NCI-H1105 treated with DMSO at 0.1 percent for 48 hours (cell line): ENCODE measurements around the gene SYMPK.
"Not testable (repeated sequence)": the region's sequence is repeated elsewhere in the genome, so short reads cannot be mapped to it uniquely, and the experiment has no call there.

Source experiments
- DNase-seq: peaks from one replicate; lab custom pipeline; 2025; lab: John Stamatoyannopoulos, UW

SYMPK gene

DNA sequence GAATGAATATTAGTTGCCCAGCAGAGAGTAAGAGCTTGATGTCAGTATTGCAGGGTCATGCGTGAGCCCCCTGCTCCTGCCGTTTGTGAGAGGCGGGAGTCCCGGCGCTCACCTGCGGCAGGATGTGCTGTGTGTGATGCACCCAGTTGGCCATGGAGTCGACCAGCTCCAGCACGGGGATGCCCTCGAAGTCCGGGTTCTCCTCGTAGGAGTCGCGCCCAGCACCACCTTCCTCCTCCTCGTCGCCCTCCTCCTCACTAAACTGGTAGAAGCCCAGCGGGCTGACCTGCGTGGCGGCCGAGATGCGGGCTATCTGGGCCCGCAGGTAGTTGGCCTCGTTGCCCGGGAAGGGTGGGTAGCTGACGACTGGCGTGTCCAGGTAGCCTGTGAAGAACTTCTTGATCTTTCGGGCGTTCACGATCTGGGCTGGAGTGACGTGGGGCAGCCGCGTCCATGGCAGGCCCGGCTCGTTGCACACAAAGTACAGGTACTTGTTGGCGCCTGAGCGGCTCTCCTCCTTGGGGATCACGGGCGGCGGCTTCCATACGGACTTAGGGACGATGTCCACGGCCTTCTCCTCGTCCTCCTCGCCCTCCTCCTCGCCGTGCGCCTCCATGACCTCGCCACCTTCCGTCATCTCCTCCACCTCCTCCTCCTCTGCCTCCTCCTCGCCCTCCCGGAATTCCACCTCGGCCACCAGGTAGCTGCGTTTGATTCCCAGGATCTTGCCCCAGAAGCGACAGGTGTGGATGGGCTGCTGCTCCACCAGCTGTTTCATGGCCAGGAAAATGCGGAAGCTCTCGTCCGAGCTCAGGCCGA is 58.6 kb downstream of the SYMPK start:
- no peak for DNase-seq

DNA sequence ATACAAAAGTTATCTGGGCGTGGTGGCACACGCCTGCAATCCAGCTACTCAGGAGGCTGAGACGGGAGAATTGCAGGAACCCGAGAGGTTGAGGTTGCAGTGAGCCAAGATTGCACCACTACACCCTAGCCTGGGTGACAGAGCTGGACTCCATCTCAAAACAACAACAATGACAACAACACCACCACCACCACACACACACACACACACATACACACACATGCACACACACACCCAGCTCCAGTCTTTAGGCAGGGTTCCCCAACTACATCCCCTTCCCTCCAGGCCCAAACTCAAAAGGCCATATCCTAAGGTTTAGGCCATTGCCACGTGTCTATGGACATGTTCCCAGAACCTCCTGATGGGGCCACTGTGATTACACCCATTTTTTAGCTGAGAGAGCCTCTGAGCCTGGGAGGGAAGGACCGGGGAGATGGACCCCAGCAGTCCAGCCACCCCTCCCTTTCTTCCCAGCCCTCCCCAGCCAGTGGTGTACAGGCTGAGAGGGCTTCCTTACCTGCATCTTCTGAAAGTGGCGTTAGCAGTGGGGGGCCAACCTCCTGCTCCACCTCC is 61.3 kb downstream of the SYMPK start:
- no peak for DNase-seq

DNA sequence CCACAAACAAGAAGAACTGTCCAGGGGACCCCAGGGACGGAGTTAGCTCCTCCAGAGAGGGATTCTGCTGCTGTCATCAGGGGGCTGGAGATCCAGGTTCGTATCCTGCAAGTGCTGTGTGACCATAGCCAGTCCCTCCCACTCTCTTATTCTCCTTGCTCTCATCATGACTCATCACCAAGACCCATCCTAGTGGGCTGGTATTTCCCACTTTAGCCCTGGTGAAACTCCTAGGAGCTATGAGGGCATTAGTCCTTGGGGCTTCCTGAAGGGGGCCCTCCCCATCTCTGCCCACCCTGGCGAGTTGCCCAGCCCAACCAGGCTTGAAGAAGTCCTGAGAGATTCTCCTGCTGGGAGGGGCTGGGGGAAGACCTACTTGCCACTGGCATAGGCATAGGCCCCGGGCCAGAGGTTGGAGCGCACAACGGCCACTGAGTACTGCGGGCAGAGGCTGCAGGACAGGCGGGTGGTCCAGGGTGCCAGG is 62.8 kb downstream of the SYMPK start:
- no peak for DNase-seq

DNA sequence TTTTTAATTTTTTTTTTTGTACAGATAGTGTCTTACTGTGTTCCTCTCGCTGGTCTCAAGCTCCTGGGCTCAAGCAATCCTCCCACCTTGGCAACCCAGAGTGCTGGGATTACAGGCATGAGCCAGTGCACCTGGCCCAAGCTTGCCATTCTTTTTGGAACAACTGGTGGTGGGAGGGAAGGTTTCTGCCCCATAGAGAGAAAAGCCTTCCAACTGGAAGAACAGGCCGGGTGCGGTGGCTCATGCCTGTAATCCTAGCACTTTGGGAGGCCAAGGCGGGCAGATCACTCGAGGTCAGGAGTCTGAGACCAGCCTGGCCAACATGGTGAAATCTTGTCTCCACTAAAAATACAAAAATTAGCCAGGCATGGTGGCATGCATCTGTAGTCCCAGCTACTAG is 63.4 kb downstream of the SYMPK start:
- DNase-seq = not testable (repeated sequence)

DNA sequence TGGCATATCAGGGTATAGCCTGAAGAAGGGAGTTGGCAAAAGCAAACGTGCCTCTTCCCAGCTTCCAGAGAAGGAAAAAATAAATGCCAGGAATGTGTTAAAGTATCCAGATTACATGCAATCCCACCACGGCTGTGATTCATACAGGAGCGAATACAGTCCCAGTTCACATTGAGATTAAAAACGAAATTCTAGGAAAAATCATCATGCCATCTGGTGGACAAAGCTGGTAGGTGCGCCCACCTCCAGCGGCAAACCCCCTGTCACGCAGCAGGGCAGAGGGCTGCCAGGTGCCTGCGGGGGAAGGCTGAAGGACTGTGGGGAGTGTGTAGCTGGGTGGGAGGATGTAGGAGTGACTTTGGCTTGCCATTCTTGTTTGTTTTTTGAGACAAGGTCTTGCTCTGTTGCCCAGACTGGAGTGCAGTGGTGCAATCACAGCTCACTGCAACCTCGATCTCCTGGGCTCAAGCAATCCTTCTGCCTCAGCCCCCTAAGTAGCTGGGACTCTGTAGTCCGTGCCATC is 63.9 kb downstream of the SYMPK start:
- DNase-seq = peak; percentile 70

DNA sequence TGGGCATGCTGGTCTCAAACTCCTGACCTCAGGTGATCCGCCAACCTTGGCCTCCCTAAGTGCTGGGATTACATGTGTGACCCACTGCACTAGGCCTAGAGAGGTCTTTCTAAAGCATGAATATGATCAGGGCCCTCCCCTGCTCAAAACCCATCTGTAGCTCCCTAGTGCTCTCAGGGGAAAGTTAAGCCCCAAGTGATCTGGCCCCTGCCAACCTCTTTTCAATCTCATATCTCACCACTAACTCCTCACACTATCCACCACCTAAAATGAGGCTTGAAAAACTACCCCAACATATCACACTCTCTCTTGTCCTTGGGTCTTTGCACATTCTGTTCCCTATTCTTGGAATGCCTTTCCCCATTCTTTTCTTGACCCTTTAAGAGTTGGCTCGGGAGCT is 68.3 kb downstream of the SYMPK start:
- no peak for DNase-seq

DNA sequence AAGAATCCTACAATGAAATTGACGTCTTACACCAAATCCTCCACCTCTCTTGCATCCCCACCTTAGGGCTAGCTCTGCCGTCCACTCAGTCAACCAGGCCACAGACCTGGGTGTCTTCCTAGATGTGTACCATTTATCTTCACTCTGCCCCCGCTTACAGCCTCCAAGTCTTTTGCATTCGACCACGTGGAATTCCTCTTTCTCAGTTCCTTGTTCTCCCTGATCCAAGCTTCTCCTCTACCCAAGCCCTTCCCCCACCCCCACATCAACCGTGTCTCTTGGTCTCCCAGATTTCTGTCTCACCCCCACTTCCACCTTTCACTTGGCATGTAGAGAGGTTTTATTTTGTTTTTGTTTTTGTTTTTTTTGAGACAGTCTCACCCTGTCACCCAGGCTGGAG is 69.1 kb downstream of the SYMPK start:
- DNase-seq = no peak

DNA sequence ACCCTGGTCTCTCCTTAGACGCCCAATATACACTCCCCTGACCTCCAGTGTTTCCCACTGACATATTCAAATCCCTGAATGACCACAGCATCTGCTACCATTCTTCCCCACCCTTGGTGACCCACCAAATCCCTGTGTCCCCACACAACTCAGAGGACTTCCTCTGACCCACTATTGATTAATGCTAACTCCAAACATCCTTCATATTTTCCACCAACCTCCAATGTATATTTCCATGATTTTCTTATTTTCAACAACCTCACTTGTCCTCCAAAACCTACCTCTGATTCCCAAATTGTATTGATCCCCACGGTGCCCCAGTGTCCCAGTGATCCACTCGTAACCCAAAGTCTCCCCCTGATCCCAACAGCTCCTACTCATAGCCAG is 69.8 kb downstream of the SYMPK start:
- no peak for DNase-seq

DNA sequence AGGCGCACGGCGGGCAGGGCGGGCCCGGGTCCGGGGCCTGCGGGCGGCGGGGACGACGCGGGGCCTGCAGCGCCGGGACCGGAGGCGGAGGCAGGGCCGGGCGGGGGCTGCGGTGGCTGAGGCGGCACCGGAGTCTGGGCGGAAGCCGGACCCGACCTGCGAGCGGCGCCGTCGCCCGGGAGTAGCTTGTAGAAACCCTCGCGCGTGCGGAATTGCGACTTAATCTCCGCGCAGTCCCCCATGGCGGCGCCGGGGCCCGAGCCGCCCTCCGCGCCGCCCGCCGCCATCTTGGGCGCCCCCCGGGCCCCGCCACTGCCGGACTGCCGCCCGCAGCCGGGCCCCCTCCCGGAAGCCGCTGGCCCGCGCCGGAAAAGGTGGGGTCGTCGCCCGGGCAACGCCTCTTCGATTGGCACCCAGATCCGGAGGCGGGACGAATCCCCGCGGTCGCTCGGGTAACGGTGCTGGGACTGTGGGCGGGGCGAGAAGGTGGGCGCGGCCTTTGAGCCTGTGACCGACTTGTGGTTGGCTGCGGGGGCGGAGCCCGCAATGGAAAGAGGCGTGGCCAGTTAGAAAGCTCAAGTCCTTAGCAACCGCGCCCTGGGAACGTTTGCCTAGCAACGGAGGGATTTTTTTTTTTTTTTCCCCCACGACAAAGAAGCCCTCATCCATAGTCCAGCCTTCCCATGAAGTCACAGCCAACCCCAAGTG is 70.3 kb downstream of the SYMPK start, which contains the start of gene DMWD:
TSS of gene DMWD (minus strand) at position 376 of the 708 bp plus-strand sequence. CDS start at position 287, 89 bp downstream.
- DNase-seq = peak; percentile 98

DNA sequence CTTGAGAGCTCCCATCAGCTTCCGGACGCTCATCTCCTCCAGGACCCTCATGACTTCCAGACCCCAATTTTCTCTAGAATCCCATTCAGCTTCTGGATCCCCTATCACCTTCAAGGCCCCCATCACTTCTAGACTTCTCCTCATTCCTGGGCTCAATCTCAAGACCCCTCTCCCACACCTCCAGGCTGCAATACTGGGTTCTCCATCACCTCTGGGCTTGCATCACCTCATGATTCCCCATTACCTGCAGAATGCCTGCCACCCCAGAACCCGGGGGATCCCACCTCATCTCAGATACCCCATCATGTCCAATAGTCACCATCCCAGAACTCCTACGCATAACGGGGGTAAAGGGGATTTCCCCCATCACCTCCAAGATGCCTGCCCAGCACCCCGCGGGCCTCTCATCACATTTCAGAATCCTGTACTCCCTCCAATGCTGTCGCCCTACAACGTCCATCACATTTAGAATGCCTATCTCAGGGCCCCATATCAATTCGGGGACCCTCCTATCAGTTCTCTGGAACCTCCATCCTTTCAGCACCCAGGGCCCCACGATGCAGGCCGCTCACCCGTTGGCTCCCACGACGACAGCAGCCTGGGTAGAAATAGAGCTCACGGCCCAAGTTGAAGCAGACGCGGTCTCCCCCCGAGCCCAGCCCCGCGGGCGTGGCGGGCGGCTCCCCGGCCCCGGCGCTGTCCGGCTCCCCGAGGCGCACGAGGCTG is 71.0 kb downstream of the SYMPK start:
- DNase-seq = no peak

DNA sequence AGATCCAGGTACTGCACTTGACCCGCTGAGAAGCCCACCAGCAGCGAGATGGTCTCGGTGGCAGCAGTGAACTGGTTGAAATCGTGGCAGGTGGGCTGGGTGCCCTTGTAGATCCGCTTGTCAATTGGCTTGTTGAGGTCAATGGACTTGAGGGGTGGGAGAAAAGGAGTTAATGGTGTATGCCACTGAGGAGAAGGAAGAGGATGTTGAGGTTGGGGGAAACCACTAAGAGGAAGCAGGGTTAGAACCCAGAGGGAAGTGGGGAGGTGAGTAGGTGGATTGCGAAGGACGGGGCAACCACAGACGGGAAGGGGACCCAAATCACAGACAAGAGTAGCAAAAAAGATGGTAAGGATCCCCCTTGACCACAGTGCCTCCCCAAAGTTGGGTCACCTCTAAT is 72.0 kb downstream of the SYMPK start:
- DNase-seq = no peak

DNA sequence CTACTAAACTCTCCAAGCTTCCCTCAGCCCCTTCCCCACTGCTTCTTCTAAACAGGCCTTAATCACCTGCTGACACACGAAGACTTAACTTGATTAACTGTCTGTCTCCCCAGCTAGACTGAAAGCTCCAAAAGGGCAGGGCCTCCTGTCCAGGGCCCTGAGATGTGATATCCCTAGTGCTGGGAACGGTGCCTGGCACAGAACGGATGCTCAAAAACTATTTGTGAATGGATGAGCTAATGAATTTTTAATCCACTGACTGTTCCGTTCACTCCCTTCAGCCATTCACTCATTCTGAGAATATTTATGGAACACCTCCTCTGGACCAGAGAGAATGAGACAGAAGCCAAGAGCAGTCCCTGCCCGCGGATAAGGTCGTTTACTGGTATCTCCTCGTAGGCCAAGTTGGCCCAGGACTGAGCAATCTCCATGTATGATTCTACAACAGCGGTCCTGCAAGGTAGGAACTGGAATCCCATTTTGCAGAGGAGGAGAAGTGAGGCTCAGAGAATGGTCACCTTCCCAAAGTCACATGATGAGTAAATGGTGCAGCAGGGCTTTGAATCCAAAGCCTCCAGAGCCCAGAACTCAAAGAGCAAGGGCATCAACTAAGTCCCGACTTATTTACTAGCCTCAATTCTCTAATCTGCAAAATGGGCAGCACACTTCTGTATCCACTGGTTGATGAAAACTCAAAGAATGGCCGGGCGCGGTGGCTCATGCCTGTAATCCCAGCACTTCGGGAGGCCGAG is 73.7 kb downstream of the SYMPK start:
- DNase-seq = no peak

DNA sequence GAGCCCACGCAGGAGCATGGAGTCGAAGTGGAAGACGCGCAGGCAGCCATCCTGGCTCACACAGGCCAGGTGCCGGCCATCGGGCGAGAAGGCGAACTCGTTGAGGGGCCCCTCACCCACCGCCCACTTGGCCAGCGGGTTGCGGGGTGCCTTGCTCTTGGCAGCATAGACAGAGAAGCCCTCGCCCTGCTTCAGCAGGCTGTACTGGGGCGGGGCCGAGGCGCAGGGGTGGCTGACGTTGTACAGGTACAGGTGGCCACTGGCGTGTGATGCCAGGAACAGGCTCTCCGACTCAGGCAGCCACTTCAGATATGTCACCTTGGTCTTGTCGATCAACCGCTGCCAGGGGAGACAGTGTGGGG is 76.4 kb downstream of the SYMPK start:
- DNase-seq = no peak

DNA sequence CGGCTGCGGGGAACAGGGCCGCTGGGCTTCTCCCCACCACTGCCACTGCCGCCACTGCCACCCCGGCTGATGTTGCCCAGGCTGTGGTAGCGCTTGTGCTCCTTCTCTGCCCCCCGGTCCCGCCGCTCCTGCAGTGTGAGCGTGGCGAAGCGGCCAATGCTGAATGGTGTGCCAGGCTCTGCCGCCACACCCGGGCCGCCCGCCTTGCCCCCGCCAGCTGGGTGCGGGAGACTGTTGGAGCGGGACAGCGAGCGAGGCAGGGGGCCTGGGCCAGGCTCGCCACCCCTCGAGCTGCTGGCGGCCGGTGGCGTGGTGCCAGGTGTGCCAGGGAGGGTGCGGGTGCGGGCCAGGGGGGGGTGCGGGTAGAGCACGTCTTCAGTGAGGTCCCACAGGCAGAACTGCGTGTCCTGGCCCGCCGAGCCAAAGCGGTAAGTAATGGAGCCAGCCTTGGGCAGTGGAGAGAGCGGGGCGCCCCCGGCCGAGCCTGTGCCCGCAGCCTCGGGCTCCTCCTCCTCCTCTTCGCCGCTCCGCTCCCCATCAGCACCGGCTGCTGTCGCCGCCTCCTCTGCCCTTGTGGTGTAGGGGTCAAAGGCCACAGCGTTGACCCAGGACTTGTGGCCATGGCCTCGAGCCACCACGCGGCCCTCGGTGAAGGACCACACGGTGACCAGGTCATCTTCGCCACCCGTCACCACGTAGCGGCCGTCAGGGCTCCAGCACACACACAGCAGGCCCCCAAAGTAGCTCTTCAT is 77.0 kb downstream of the SYMPK start:
- no peak for DNase-seq

DNA sequence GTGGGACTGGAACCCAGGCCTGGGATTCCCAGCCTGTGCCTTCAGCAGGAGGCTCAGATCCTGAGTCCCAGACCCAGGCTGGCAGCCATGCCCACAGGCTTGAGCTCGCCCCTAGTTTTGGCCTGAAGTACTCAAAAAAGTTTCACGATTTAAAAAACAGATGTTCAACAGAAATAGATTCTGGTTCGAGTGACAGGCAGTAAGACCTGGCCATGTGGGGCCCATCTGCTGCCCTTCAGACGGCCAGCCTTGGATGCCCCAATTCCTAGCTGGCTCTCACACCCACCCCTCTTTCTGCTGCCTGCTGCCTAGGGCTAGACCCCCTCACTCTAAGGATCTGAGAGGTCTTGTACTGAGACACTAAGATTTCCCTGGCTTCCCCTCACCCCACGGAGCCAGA is 77.8 kb downstream of the SYMPK start:
- DNase-seq = no peak

DNA sequence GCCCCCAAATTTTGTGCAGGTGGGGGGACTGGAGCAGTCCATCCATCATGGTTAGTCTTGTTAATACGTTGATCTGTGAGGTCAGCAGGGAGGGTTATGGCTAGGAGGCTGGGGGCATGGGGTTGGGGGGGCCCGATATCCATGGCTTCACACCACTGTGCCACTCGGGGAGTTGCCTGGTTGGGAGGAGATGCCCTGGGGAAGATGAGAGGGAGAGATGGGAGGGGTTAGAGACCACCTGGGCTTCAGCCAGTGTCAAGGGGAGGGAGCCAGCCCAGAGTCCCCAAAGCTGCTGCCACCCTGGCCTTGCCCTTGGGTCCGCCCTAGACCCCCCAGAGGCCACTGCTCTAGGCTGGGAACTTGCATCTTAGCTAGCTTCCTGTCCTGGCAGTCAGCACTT is 78.9 kb downstream of the SYMPK start:
- no peak for DNase-seq

DNA sequence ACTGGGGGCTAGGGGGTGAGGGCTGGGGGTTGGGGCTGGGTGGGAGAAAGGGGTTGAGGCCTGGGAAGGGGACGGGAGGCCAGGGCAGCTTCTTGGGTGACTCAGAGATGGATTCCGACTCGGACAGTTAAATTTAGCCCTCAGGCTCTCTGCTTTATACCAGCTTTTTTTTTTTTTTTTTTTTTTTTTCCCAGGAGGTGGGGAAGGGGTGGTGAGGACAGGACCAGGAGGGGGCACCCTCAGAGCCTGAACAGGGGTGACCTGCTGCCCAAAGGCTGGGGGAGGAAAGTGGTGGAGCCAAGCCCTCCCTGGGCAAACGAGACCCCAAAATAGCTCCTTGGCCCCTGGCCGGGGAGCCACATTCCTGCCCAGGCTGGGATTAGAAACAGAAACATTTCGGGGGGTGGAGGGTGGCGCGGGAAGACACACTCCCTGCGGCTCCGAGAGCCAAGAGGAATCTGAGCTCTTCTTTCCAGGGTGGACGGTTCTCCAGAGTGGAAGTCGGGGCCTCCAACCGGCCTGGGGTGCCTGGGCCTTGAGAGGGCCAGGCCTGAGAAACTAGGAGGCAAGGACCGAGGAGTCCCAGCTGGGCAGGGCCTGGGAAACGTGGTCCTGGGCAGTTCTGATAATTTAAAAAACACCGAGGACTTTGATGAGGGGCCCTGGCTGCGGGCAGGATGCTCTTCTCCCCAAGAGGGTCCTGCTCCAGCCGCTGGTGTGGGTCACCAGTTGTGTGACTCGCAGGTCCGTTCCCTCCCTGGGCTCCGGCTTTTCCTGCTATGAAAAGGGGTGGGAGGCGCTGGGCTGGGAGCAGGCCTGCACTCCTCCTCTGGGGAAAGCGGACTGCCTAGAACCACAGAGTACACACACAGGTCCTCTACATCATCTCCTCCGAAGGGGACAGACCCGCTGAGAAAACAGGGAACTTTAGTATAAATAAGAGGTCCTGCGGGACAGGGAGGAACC is 79.8 kb downstream of the SYMPK start:
- no peak for DNase-seq

DNA sequence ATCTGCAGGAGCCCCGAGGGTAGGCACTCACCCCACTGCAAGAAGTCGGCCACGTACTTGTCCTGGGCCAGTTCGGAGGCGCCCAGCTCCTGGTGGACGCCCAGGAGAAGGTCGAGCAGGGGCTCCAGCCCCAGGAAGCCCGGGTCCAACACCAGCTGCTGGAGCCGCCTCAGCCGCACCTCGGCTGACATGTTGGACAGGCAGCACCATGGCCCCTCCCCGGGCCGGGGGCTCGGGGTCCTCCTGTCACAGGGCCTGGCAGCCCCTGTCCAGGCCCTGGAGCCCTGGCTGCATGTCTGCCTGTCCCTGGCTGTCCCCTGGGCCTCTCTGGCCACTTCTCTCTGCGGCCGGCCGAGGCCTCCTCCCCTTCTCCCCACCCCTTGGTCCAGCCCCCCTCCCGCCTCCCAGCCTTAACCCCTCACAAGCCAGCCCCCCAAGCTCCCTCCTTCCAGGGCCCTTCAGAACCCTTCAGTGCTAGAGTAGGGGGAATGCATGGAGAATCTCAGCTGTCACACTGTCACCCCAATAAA is 80.7 kb downstream of the SYMPK start, which contains the start of gene DMPK:
TSS of gene DMPK (minus strand) at position 329 of the 530 bp plus-strand sequence. CDS start at position 191, 138 bp downstream.
- no peak for DNase-seq
